Right ventricle myocardium superior (tissue), 1 donor: ENCODE measurements around the gene ST8SIA4. TPM values are rescaled to one million over a fixed set of nuclear protein-coding genes. Genes with fewer than 3 reads are reported as not detected.
"Not testable (repeated sequence)": the region's sequence is repeated elsewhere in the genome, so short reads cannot be mapped to it uniquely, and the experiment has no call there.

ENCODE experiments used
- ATAC-seq: fragments of 200-7000 bp; cut with Tn5 transposase; one replicate; pipeline ENCODE4 v1.9.1; 2020; ENCODE audit warnings: mild to moderate bottlenecking; ENCODE audit not compliant: poor library complexity
- DNase-seq: peaks from one replicate; pipeline ENCODE4 v3.0.0-alpha.2; 2020
- intact Hi-C: fragments of 100-400 bp; cut with DNase I; formaldehyde crosslinking; loops from one replicate; pipeline ENCODE4 v1.11.2; 2022
- total RNA-seq: library from RNA; stranded (reverse); fragmentation: NEBNext Ultra II Directional; extraction: Animal tissue kit (Norgen Biotek cat#: 25700); gene quantifications from one replicate; pipeline ENCODE4 v1.2.1, GENCODE V29; 2021
- donor health status: DM: no; HTN: yes; CAD: no; lungs with severe emphysema.

The ST8SIA4 gene
- total RNA-seq, 1 donor from 2014 or later, result 2.9 TPM

- intact Hi-C loops, result no loop called here
These were observed 108.9 kb downstream of the ST8SIA4 start for GRCh38 chr5:100794218-100794617.

DNA sequence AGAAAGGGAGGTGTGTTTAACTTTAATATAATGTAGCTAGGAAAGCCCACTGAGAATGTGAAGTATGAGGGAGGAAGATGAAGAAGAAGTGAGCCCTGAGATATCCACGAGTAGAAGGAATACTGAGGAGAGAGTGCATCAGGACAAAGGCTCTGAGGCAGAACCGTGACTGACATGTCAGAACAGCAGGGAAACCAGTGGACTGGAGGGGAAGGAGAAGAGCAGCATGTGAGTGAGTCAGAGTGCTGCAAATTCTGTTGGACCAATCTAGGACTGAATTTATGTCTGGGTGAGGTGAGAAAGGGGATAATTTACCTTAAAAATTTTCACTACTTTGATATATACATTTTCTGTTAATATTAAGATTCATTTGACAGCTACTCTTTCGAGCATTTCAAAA lies 110.3 kb downstream of the ST8SIA4 start:
- DNase-seq, result no peak
- no peak for ATAC-seq
- intact Hi-C loops, result no loop called here

More at GRCh38 chr5:100794218-100794617, 108.9 kb downstream of the ST8SIA4 start:
- no peak for ATAC-seq
- no peak for DNase-seq

- DNase-seq (no peak), ATAC-seq (no peak)
- intact Hi-C loops, result no loop called here
These were observed 111.7 kb downstream of the ST8SIA4 start for GRCh38 chr5:100791391-100791790.

- ATAC-seq, result no peak
- intact Hi-C loops, result no loop called here
These were observed 112.1 kb downstream of the ST8SIA4 start for GRCh38 chr5:100790951-100791350.

GRCh38 chr5:100790170-100790665 lies 112.9 kb downstream of the ST8SIA4 start:
- intact Hi-C loops, result no loop called here
- DNase-seq, result no peak
- ATAC-seq, result no peak

More at GRCh38 chr5:100790951-100791350, 112.1 kb downstream of the ST8SIA4 start:
- DNase-seq, result no peak

- intact Hi-C loops, result no loop called here
- ATAC-seq (no peak), DNase-seq (no peak)
These were observed 113.4 kb downstream of the ST8SIA4 start for GRCh38 chr5:100789694-100790093.

GRCh38 chr5:100788417-100788816 lies 114.7 kb downstream of the ST8SIA4 start:
- no peak for ATAC-seq
- DNase-seq, result no peak
- intact Hi-C loops, result no loop called here

- ATAC-seq (no peak), DNase-seq (no peak)
- intact Hi-C loops, result no loop called here
These were observed 115.4 kb downstream of the ST8SIA4 start for GRCh38 chr5:100787648-100788047.

GRCh38 chr5:100785536-100785935 lies 117.5 kb downstream of the ST8SIA4 start:
- intact Hi-C loops, DNase-seq: not testable (repeated sequence)

GRCh38 chr5:100780376-100780870 lies 122.7 kb downstream of the ST8SIA4 start:
- intact Hi-C loops, result no loop called here
- no peak for DNase-seq
- peak; percentile 51 for ATAC-seq

More at GRCh38 chr5:100785536-100785935, 117.5 kb downstream of the ST8SIA4 start:
- not testable (repeated sequence) for ATAC-seq

DNA sequence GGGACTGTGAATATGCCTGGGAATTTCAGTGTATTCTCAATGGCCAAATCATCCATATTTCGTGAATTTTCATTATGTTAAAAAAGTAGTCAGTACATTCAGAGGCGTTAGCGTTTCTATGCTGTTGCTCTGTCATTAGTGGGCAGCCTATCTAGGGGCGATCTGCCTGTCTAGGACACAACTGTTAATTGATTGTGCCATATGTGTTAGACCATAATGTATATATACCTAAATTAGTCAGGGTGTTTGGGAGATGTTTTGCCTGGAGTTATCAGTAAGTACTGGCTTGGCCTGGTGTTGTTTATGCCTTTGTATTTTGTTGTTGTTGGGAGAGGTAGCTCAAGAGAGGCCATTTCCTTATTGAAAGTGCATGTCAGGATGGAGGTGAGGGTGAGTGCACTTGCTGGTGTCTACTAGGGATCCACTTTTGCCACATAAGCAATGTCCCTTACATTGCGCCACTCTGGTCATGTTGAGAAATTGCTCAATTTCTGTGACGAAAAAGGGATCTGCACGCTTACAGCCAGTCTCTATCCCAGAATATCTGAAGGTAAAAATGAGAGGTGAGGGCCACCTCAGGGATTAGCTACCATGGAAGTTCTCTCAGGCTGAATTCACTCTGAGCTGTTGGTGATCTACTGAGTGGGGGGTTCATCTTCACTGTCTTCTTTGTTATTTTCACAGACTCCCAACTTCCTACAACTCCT lies 123.3 kb downstream of the ST8SIA4 start:
- DNase-seq (no peak), ATAC-seq (peak; percentile 74)
- intact Hi-C loops, result no loop called here

GRCh38 chr5:100777680-100778300 lies 125.3 kb downstream of the ST8SIA4 start:
- ATAC-seq, result peak; percentile 56
- intact Hi-C loops, result no loop called here

DNA sequence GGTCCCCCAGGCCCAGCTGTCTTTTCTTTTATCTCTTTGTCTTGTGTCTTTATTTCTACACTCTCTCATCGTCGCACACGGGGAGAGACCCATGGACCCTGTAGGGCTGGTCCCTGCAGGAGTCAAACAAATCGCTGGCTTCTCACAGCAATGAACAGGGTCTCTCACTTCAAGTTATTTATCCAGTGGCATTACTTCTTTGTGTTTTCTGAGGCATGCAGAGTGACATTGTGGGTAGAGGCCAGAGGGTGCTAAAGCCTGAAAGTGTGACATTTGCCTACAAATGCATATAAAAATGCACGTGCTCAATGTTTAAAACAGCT lies 127.6 kb downstream of the ST8SIA4 start:
- intact Hi-C loops, result no loop called here
- no peak for ATAC-seq
- no peak for DNase-seq

More at GRCh38 chr5:100777680-100778300, 125.3 kb downstream of the ST8SIA4 start:
- no peak for DNase-seq

GRCh38 chr5:100772548-100772947 lies 130.5 kb downstream of the ST8SIA4 start:
- no peak for ATAC-seq
- intact Hi-C loops, result no loop called here
- DNase-seq, result no peak

DNA sequence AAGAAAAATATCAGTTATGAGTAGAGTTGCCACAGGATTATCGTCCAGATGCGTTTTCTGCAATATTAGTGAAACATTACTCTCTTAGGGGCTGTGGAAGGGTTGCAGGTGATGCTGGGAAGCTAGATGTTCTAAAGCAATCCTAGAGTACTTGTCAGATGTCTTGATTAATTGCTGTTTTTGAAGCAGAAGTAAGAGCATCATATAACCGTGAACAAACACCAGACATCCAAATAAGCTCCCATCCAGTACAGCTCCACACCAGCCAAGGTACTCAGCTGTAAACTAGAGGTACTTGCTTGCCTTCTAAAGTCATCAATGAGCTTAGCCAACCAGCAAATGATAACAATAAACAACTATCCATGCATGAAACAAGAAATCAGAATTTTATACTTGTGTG lies 131.1 kb downstream of the ST8SIA4 start:
- DNase-seq (no peak), ATAC-seq (no peak)
- intact Hi-C loops, result no loop called here

DNA sequence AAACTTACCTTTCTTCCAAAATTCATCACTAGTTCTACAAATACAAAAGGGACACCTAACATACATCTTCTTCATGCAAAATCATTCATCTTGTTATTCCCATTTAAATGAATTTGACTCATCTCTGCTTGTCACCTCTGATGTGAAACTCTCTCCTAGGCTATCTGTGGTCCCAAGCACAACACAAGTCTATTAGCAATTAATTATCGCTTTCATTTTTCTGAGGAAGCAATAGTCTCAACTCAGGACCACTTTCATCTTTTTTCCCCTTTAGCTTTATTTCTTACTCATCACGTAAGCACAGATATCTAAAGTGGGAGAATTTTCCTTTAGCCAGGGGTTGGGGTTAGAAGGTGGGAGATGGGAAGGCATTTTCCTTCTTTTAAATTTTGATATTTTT lies 131.9 kb downstream of the ST8SIA4 start:
- DNase-seq (no peak), ATAC-seq (no peak)
- intact Hi-C loops, result no loop called here

- intact Hi-C loops, result no loop called here
- DNase-seq (no peak), ATAC-seq (no peak)
These were observed 134.9 kb downstream of the ST8SIA4 start for GRCh38 chr5:100768221-100768620.

DNA sequence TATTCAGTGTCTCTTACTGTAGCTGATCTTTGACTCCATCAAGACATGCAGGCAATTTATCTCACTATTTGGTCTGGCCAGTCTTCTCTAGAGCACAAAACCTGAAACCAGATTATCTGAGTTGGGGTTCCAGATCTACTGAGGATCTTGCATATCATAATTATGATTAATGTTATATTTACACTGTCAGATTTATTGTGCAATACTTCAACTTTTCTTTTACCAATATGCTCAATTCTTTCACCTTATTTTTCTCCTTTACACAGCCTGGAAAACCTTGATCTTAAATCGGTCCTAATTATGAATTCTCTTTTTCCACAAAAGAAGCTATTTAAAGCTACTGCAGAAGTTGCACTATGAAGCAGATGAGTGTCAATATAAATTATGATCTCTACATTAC lies 140.1 kb downstream of the ST8SIA4 start:
- no peak for DNase-seq
- intact Hi-C loops, result no loop called here
- ATAC-seq, result no peak

- no peak for ATAC-seq
- no peak for DNase-seq
- intact Hi-C loops, result no loop called here
These were observed 141.0 kb downstream of the ST8SIA4 start for GRCh38 chr5:100762108-100762507.

DNA sequence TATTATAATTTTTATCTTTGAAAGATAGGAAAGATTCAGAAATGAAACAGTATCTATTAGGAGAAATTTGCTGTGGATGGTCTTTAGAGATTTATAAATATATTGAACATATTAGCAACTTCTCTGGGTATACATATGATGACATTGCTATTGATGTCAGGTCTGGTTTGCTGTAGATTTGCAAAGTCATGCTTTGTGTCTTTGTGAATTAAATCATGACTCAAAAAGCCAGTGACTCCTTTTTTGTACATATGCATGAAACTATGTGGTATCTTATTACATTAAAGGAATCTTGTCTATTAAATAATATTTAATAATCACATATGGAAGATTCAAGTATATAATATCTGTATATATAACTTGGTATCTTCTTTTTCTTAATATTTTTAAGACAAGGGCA lies 141.9 kb downstream of the ST8SIA4 start:
- DNase-seq (no peak), ATAC-seq (no peak)
- intact Hi-C loops, result no loop called here
